HepG2 (cell line): Measurements from ENCODE around the gene SESN3. TPM values are rescaled to one million over a fixed set of nuclear protein-coding genes. Genes with fewer than 3 reads are reported as not detected.

ENCODE experiments used
- ATAC-seq: fragments of 200-7000 bp; cut with Tn5 transposase; 3 replicates; pipeline ENCODE4 v1.9.1; 2020; ENCODE audit warnings: mild to moderate bottlenecking, moderate library complexity
- BruUV-seq: library from RNA; stranded (reverse); fragments of 400-500 nt; replicated peaks from 2 replicates; lab custom pipeline; 2021; lab: Mats Ljungman, UMichigan
- CTCF ChIA-PET: fragments of 300-600 bp; formaldehyde crosslinking; extraction: SDS; loops from one replicate; lab custom pipeline; 2021; ENCODE audit warnings: low total read pairs, inconsistent platforms, low intra/inter-chr PET ratio; lab: Yijun Ruan, JAX
- POLR2A ChIA-PET: fragments of 350-600 bp; sonication (Branson Sonifier 250); formaldehyde crosslinking; loops from one replicate; lab custom pipeline; 2020; ENCODE audit warnings: antibody characterized with exemption, inconsistent platforms; lab: Yijun Ruan, JAX
- DNase-seq: peaks from one replicate; pipeline ENCODE4 v3.0.0-alpha.2; 2015; ENCODE audit warnings: low spot score
- FAIRE-seq: peaks from 3 replicates; lab custom pipeline; 2011; peaks lifted over from hg19 to GRCh38; lab: Jason Lieb, UNC
- H2AFZ ChIP-seq: one replicate; pipeline ENCODE4 v1.6.1; 2011; ENCODE audit warnings: low read length, inconsistent platforms
- H3K27ac ChIP-seq: fragments of 300-600 bp; 3 replicates; pipeline ENCODE4 v1.8.0; 2011; ENCODE audit warnings: mixed run types, mild to moderate bottlenecking, mixed read lengths, low read length, inconsistent platforms; ENCODE audit not compliant: insufficient read depth; ENCODE audit errors: extremely low read length
- H3K27me3 ChIP-seq, 2 experiments: fragments of 200-600 bp in 1 of 2; 2 replicates in 1 of 2; 3 replicates in 1 of 2; pipeline versions ENCODE4 v1.6.0 to v1.8.0; 2011; ENCODE audit warnings: low read length in 2 of 2, mild to moderate bottlenecking in 2 of 2, moderate library complexity in 2 of 2, inconsistent platforms in 1 of 2; ENCODE audit not compliant: insufficient read depth in 2 of 2, control insufficient read depth in 1 of 2
- H3K36me3 ChIP-seq, 2 experiments: fragments of 200-600 bp in 1 of 2; replicated peaks in 1 of 2; 2 replicates in 1 of 2; 3 replicates in 1 of 2; pipeline versions ENCODE4 v1.5.1 to v1.8.0; 2011; ENCODE audit warnings: low read length in 2 of 2, inconsistent platforms in 1 of 2; ENCODE audit not compliant: insufficient read depth in 2 of 2, control insufficient read depth in 1 of 2
- H3K4me1 ChIP-seq: 2 replicates; pipeline ENCODE4 v1.5.1; 2012; ENCODE audit warnings: low read length, inconsistent platforms; ENCODE audit not compliant: insufficient read depth
- H3K4me2 ChIP-seq: 2 replicates; pipeline ENCODE4 v1.6.0; 2011; ENCODE audit warnings: low read depth, low read length, inconsistent platforms
- H3K4me3 ChIP-seq, 3 experiments: fragments of 200-600 bp in 1 of 3; sonication (generic), shearing (Covaris generic) in 1 of 3; replicated peaks in 1 of 3; 2 replicates each; pipeline ENCODE4 v1.5.1; 2011 to 2016; ENCODE audit warnings: low read length in 3 of 3, inconsistent platforms in 2 of 3, low read depth in 2 of 3, mild to moderate bottlenecking in 2 of 3, control low read depth in 1 of 3, mixed read lengths in 1 of 3; ENCODE audit not compliant: insufficient read depth in 1 of 3
- H3K79me2 ChIP-seq: one replicate; pipeline ENCODE4 v1.6.1; 2011; ENCODE audit warnings: low read length, inconsistent platforms; ENCODE audit not compliant: insufficient read depth
- H3K9ac ChIP-seq: 2 replicates; pipeline ENCODE4 v1.6.0; 2011; ENCODE audit warnings: mild to moderate bottlenecking, low read depth, low read length, inconsistent platforms; ENCODE audit not compliant: insufficient read depth
- H3K9me3 ChIP-seq: 2 replicates; pipeline ENCODE4 v1.5.1; 2012; ENCODE audit warnings: mild to moderate bottlenecking, low read length
- H4K20me1 ChIP-seq: 2 replicates; pipeline ENCODE4 v1.6.0; 2011; ENCODE audit warnings: inconsistent platforms, mild to moderate bottlenecking, low read length, moderate library complexity; ENCODE audit not compliant: insufficient read depth
- ETV5 ChIP-seq: IDR thresholded peaks from 2 replicates; pipeline ENCODE4 v1.6.1; 2018; ENCODE audit warnings: missing biosample characterization, missing genetic modification reagents, inconsistent platforms, borderline replicate concordance
- POLR2G ChIP-seq: fragments of 200-400 bp; formaldehyde crosslinking; IDR thresholded peaks from 2 replicates; pipeline ENCODE4 v1.6.1; 2018; ENCODE audit warnings: mild to moderate bottlenecking, low read depth, low read length, moderate library complexity
- ZBTB26 ChIP-seq: IDR thresholded peaks from 2 replicates; pipeline ENCODE4 v1.6.1; 2016; ENCODE audit warnings: missing compliant biosample characterization, missing genetic modification reagents, borderline replicate concordance
- ZNF180 ChIP-seq: sonication (generic); formaldehyde crosslinking; IDR thresholded peaks from 2 replicates; pipeline ENCODE4 v1.4.0; 2020; ENCODE audit warnings: low read depth, missing genetic modification reagents, borderline replicate concordance
- WGBS: methylation state at CpG from one replicate; pipeline ENCODE4 v1.1.6; 2017; ENCODE audit warnings: low lambda C conversion rate; 5-methylcytosine and 5-hydroxymethylcytosine counted together
- in situ Hi-C: cut with HindIII; loops from 2 replicates; pipeline ENCODE4 v1.10.0; 2017; ENCODE audit warnings: low pct_unique_long_range_greater_than_20kb; ENCODE audit not compliant: extremely low pct_ligation_motif_present
- intact Hi-C: fragments of 100-400 bp; cut with micrococcal nuclease; formaldehyde crosslinking; loops from one replicate; pipeline ENCODE4 v1.10.0; 2022; ENCODE audit not compliant: unreplicated experiment
- polyA plus RNA-seq, 8 experiments: library from polyadenylated mRNA; depleted of rRNA in 3 of 8; stranded (reverse) in 7 of 8; unstranded in 1 of 8; fragments of >200 nt; fragmentation: Illumina TruSeq in 4 of 8; extraction: Trizol in 4 of 8; gene quantifications; 2 replicates each; pipeline versions ENCODE4 v1.2.1 to v1.2.3, GENCODE V29; 2011 to 2016; ENCODE audit warnings: low read depth in 4 of 8, missing spikeins in 1 of 8, mixed read lengths in 1 of 8; ENCODE audit not compliant: insufficient read depth in 1 of 8
- total RNA-seq, 5 experiments: library from RNA; depleted of rRNA; stranded (reverse); fragments of >200 nt; fragmentation: Illumina TruSeq; extraction: Trizol; gene quantifications; 2 replicates each; pipeline ENCODE4 v1.2.3, GENCODE V29; 2016; ENCODE audit warnings: low read depth in 1 of 5
- TF ChIP-seq, protein P1 (sequence below): sonication (generic); formaldehyde crosslinking; IDR thresholded peaks from 2 replicates; pipeline ENCODE4 v1.8.0; 2022; ENCODE audit warnings: missing genetic modification reagents, mild to moderate bottlenecking, borderline replicate concordance

Gene SESN3
- total and polyA plus RNA-seq, 2 of the 13 experiments (the other 11 are each of a cell fraction or from before 2014, with no cell fraction given) = 0.53 to 0.86 TPM

- H3K27me3 ChIP-seq = peaks cover 0 to 4% of the 10 kb centered on the region in 2 experiments; a peak in 2 of 5 replicates
- H3K36me3 ChIP-seq = no peaks in the 10 kb centered on the region
- no peak overlapping the region for H3K27ac ChIP-seq
- no peaks in the 10 kb centered on the region for H3K79me2 ChIP-seq
- BruUV-seq = no TSS peak
- ChIA-PET POLR2A (no interaction called here), CTCF (no interaction called here)
- H3K9me3 ChIP-seq = no peaks in the 10 kb centered on the region
- 3% methylated on average over 6 of the region's 6 CpGs for WGBS
- no peak overlapping the region for H3K9ac ChIP-seq
- no peak for ATAC-seq
- FAIRE-seq = no peak
- no peak overlapping the region for H2AFZ ChIP-seq
- in situ Hi-C loops (loop anchor here (25.0 kb wide), 1 partner anchor 531 kb away; no protein-coding TSS in a partner anchor), intact Hi-C loops (loop anchor here (10.0 kb wide), 1 partner anchor 168 kb away; the partner anchor contains the start of genes CWC15 and KDM4D)
- H3K4me1 ChIP-seq = peaks cover 13% of the 10 kb centered on the region
- no peak overlapping the region for H3K4me3 ChIP-seq
- H4K20me1 ChIP-seq = no peaks in the 10 kb centered on the region
- no peak overlapping the region for H3K4me2 ChIP-seq
- DNase-seq = no peak
- TF ChIP-seq ETV5 (CRISPR knock-in tag) (no peak), POLR2G (no peak), ZNF180 (CRISPR knock-in tag) (no peak), ZBTB26 (no peak)
- TF ChIP-seq, protein P1, sequence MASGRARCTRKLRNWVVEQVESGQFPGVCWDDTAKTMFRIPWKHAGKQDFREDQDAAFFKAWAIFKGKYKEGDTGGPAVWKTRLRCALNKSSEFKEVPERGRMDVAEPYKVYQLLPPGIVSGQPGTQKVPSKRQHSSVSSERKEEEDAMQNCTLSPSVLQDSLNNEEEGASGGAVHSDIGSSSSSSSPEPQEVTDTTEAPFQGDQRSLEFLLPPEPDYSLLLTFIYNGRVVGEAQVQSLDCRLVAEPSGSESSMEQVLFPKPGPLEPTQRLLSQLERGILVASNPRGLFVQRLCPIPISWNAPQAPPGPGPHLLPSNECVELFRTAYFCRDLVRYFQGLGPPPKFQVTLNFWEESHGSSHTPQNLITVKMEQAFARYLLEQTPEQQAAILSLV (CRISPR knock-in tag) = no peak
Observed at GRCh38 chr11:95143106-95143681, 87.8 kb downstream of the SESN3 start.
